Activated T-helper 1 cell treated with anti-CD3 and anti-CD28 coated beads, Interleukin-12 subunit alpha, Interleukin-12 subunit beta, Interleukin-2, Interleukin-4 antibody, amounts not matched to agents 30 ng/mL and 10 ng/mL and 1 ng/mL, durations not matched to agents 14 hours and 24 hours and 36 hours (primary cell): ENCODE measurements around the gene PCDHGC3. TPM values are rescaled to one million over a fixed set of nuclear protein-coding genes. Genes with fewer than 3 reads are reported as not detected.

ENCODE experiments used
- DNase-seq: peaks from one replicate; pipeline ENCODE4 v3.0.0; 2021; ENCODE audit warnings: low spot score
- H3K27ac Mint-ChIP-seq: one replicate; pipeline ENCODE4 v1.8.0; 2021; ENCODE audit warnings: mild to moderate bottlenecking, mixed read lengths
- H3K27me3 Mint-ChIP-seq: one replicate; pipeline ENCODE4 v1.8.0; 2022; ENCODE audit warnings: mild to moderate bottlenecking, moderate library complexity, mixed read lengths; ENCODE audit not compliant: insufficient read depth
- H3K36me3 Mint-ChIP-seq: one replicate; pipeline ENCODE4 v1.8.0; 2021; ENCODE audit warnings: low read depth, mixed read lengths
- H3K4me1 Mint-ChIP-seq: one replicate; pipeline ENCODE4 v1.8.0; 2021; ENCODE audit warnings: low read depth, mixed read lengths
- H3K4me3 Mint-ChIP-seq: one replicate; pipeline ENCODE4 v1.8.0; 2021; ENCODE audit warnings: mild to moderate bottlenecking, moderate library complexity, mixed read lengths
- H3K9me3 Mint-ChIP-seq: one replicate; pipeline ENCODE4 v1.8.0; 2021; ENCODE audit warnings: mixed read lengths
- intact Hi-C: fragments of 100-400 bp; cut with micrococcal nuclease; formaldehyde crosslinking; loops from one replicate; pipeline ENCODE4 v1.15.1; 2024
- total RNA-seq: library from RNA; stranded (reverse); gene quantifications from 2 replicates; pipeline ENCODE4 v1.2.3, GENCODE V29; 2022

PCDHGC3 gene
- total RNA-seq, 1 donor from 2014 or later, result 0.31 TPM

GRCh38 chr5:141513627-141514329 is 38.0 kb downstream of the PCDHGC3 start:
- Mint-ChIP-seq H3K4me1 (peaks cover 37% of the 10 kb centered on the region), H3K4me3 (peak overlapping the region; percentile 87), H3K27me3 (no peaks in the 10 kb centered on the region), H3K36me3 (peaks cover 30% of the 10 kb centered on the region), H3K27ac (peak overlapping the region; percentile 95), H3K9me3 (no peaks in the 10 kb centered on the region)
- DNase-seq, result no peak
- intact Hi-C loops, result loop anchor here (1.0 to 2.0 kb wide), 5 partner anchors 11 to 193 kb away; partner anchors contain the start of genes PCDHGA10, PCDHGA12 and TAF7

GRCh38 chr5:141514330-141515133 is 38.8 kb downstream of the PCDHGC3 start:
- intact Hi-C loops, result loop anchor here (1.0 kb wide), 1 partner anchor 10 kb away; no protein-coding TSS in a partner anchor
- H3K9me3 Mint-ChIP-seq, result no peaks in the 10 kb centered on the region
- peaks cover 37% of the 10 kb centered on the region for H3K36me3 Mint-ChIP-seq
- peaks cover 33% of the 10 kb centered on the region for H3K4me1 Mint-ChIP-seq
- no peak for DNase-seq
- H3K27me3 Mint-ChIP-seq, result no peaks in the 10 kb centered on the region
- peak overlapping the region; percentile 20 for H3K4me3 Mint-ChIP-seq
- peak overlapping the region; percentile 31 for H3K27ac Mint-ChIP-seq

DNA sequence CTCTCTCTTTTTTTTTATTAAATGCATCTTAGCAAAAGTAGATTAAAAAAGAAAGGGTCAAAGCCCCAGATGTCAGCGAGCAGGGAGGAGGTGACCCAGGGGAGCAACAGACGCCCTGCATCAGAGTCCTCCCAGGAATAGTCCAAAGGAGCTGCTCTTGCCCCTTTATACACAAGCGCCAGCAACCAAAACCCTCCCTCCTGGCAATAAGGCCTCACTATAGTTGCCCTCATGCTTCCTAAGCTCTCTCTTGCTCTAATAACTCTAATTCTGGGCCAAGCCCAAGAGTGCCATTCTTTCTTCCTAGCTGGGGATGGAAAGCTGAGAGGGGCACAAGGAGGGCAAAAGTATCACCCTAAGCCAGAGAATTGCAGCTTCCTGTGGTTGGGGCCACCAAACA is 39.4 kb downstream of the PCDHGC3 start:
- peaks cover 42% of the 10 kb centered on the region for H3K36me3 Mint-ChIP-seq
- intact Hi-C loops, result no loop called here

DNA sequence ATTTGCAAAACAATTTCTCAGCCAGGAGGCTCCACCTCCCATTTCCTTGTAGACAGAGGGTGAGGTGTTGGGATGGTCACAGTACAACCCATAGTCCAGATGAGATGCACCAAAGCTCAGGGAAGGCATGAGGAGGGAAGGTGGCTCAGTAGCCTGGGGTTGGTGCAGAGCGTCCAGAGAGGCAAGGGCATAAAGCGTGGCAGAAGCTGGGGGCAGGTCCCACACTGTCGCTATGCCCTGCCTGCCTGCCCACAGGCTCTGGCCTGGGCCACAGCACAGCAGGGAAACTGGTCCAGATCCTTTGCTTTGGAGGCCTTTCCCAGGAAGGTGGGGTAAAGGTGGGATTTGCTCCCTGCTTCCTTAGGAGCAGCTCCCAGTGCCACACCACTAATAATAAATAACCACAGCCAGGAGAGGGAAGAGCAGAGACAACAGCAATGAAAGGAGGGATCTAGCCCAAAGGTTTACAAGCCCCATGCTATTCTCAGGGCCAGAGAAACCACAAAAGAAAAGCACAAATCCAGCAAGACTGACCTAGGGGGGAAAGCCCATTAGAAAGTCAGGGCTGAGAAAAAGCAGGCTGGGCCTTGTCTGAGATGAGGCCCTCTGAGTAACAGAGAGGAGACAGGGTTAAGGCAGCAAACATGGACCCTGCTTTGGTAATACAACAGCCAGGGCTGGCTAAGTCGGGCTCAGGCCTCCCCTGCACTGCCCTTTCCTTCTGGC is 40.3 kb downstream of the PCDHGC3 start:
- H3K4me1 Mint-ChIP-seq, result peaks cover 39% of the 10 kb centered on the region
- H3K36me3 Mint-ChIP-seq, result peaks cover 49% of the 10 kb centered on the region
- intact Hi-C loops, result no loop called here
- peak overlapping the region; percentile 21 for H3K27ac Mint-ChIP-seq
- H3K9me3 Mint-ChIP-seq, result no peaks in the 10 kb centered on the region
- no peak overlapping the region for H3K4me3 Mint-ChIP-seq
- H3K27me3 Mint-ChIP-seq, result no peaks in the 10 kb centered on the region
- DNase-seq, result no peak

More for the DNA sequence above, 39.4 kb downstream of the PCDHGC3 start:
- peak overlapping the region; percentile 67 for H3K27ac Mint-ChIP-seq
- no peak for DNase-seq
- H3K9me3 Mint-ChIP-seq, result no peaks in the 10 kb centered on the region
- no peaks in the 10 kb centered on the region for H3K27me3 Mint-ChIP-seq
- peaks cover 33% of the 10 kb centered on the region for H3K4me1 Mint-ChIP-seq
- H3K4me3 Mint-ChIP-seq, result no peak overlapping the region

- Mint-ChIP-seq H3K4me3 (no peak overlapping the region), H3K27ac (no peak overlapping the region), H3K27me3 (no peaks in the 10 kb centered on the region), H3K36me3 (peaks cover 53% of the 10 kb centered on the region), H3K4me1 (peaks cover 45% of the 10 kb centered on the region), H3K9me3 (no peaks in the 10 kb centered on the region)
- DNase-seq, result no peak
- intact Hi-C loops, result no loop called here
Measured at GRCh38 chr5:141516672-141517025, 40.9 kb downstream of the PCDHGC3 start.

DNA sequence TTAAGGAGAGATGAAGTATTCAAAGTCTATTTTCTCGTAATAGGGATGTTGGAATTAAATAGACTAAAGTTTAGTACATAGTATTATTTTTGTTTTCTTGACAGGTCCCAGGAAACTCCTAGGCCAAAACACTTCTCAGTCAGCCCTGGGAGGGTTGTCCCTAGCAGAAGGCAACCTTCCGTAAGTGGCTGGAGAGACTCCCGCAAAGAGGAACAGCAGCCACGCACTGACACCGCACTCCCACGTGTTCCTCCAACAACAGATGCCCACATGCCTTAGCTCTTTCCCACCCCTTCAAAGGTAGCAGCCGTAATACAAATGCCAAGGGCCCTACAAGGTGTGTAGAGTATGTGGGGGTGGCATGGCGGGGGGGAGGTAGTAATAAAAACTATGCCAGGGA is 41.5 kb downstream of the PCDHGC3 start:
- Mint-ChIP-seq H3K27ac (no peak overlapping the region), H3K9me3 (no peaks in the 10 kb centered on the region), H3K36me3 (peaks cover 57% of the 10 kb centered on the region), H3K4me3 (no peak overlapping the region), H3K27me3 (no peaks in the 10 kb centered on the region), H3K4me1 (peaks cover 50% of the 10 kb centered on the region)
- intact Hi-C loops, result no loop called here
- DNase-seq, result no peak

GRCh38 chr5:141517880-141518617 is 42.3 kb downstream of the PCDHGC3 start:
- peak overlapping the region; percentile 21 for H3K27ac Mint-ChIP-seq
- intact Hi-C loops, result no loop called here
- no peaks in the 10 kb centered on the region for H3K27me3 Mint-ChIP-seq
- H3K4me1 Mint-ChIP-seq, result peaks cover 51% of the 10 kb centered on the region
- no peak overlapping the region for H3K4me3 Mint-ChIP-seq
- no peaks in the 10 kb centered on the region for H3K9me3 Mint-ChIP-seq
- H3K36me3 Mint-ChIP-seq, result peaks cover 56% of the 10 kb centered on the region
- DNase-seq, result no peak

DNA sequence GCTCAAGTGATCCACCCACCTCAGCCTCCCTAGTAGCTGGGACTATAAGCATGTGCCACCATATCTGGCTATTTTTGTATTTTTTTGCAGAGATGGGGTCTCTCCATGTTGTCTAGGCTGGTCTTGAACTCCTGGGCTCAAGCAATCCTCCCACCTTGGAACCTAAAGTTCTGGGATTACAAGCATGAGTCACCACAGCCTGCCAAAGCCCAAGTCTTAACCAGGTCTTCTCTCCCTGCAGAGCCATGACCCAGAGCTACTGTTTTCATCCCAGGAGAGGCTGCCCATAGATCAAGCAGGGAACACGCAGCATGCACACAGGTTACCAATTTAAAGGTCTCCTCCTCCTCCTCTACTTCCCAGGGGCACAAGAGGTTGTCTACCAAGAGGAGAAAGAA is 42.9 kb downstream of the PCDHGC3 start:
- intact Hi-C loops, result no loop called here
- H3K4me3 Mint-ChIP-seq, result no peak overlapping the region
- H3K27ac Mint-ChIP-seq, result no peak overlapping the region
- no peaks in the 10 kb centered on the region for H3K27me3 Mint-ChIP-seq
- no peak for DNase-seq
- H3K36me3 Mint-ChIP-seq, result peaks cover 62% of the 10 kb centered on the region
- no peaks in the 10 kb centered on the region for H3K9me3 Mint-ChIP-seq
- peaks cover 47% of the 10 kb centered on the region for H3K4me1 Mint-ChIP-seq

DNA sequence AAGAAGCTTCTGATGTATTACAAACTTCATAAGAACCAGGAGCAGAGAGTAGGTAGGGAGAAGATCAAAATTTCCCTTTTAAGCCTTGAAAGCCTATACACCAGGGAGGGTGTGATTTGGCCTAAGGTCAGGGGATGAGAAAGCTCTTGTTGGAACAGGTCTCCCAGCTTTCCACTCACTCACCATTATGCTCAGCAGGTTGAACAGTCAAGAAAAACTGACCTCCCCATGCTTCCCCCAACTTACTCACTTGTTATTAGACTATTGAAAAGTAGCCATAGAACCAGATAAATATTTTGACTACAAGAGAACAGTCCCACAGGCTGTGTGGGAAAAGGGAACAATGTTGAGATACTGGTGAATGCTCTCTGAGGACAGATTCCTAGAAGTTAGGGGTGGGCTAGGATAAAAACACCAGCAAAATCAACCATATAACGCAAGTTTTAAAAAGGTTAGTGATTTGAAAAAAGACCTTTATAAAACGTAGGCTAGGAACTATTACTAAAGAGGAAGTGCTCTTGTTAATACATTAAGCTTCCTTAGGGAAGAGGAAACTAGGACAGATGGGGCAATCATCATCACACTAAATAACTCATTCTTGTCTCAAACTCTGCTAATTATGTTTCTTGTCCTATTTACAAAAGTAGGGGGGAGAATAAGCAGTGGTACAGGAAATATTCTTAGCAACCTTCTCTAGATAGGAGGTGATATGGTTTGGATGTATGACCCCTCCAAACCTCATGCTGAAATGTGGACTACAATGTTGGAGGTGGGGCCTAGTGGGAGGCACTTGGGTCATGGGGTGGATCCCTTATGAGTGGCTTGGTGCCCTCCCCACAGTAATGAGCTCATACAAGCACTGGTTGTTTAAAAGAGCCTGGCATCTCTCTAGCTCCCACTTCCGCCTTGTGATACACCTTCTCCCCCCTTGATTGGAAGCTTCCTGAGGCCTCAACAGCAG is 44.1 kb downstream of the PCDHGC3 start:
- peaks cover 70% of the 10 kb centered on the region for H3K36me3 Mint-ChIP-seq
- intact Hi-C loops, result loop anchor here (5.0 kb wide), 1 partner anchor 163 kb away; the partner anchor contains the start of genes PCDHGA4 and PCDHGB2
- H3K9me3 Mint-ChIP-seq, result no peaks in the 10 kb centered on the region
- H3K27me3 Mint-ChIP-seq, result no peaks in the 10 kb centered on the region
- DNase-seq, result no peak
- peaks cover 49% of the 10 kb centered on the region for H3K4me1 Mint-ChIP-seq
- H3K4me3 Mint-ChIP-seq, result no peak overlapping the region
- no peak overlapping the region for H3K27ac Mint-ChIP-seq

- peak overlapping the region; percentile 35 for H3K27ac Mint-ChIP-seq
- no peaks in the 10 kb centered on the region for H3K9me3 Mint-ChIP-seq
- H3K4me3 Mint-ChIP-seq, result no peak overlapping the region
- peaks cover 77% of the 10 kb centered on the region for H3K36me3 Mint-ChIP-seq
- H3K4me1 Mint-ChIP-seq, result peaks cover 42% of the 10 kb centered on the region
- DNase-seq, result no peak
- intact Hi-C loops, result loop anchor here (5.0 kb wide), 1 partner anchor 164 kb away; the partner anchor contains the start of genes PCDHGA4 and PCDHGB2
- no peaks in the 10 kb centered on the region for H3K27me3 Mint-ChIP-seq
Measured at GRCh38 chr5:141521244-141521781, 45.5 kb downstream of the PCDHGC3 start.

DNA sequence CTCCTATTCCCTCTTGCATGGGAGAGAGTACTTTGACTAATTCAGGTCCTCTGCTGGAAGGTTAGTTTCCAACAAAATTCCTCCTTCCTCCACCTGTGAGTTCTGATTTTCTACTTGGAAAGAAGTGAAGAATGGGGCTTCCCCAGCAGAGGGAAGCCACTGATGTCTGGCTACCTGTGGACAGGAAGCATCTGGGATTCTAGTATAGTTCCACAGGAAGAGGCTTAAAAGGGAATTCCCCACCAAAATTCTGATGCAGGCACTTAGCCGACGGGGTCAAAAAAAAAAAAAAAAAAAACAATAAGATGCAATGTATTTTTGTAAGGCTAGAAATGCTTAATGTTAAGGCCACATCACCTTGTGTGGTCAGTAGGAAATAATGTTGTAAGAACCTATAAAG is 46.5 kb downstream of the PCDHGC3 start:
- peak overlapping the region; percentile 24 for H3K27ac Mint-ChIP-seq
- H3K9me3 Mint-ChIP-seq, result no peaks in the 10 kb centered on the region
- H3K4me3 Mint-ChIP-seq, result no peak overlapping the region
- peaks cover 73% of the 10 kb centered on the region for H3K36me3 Mint-ChIP-seq
- no peaks in the 10 kb centered on the region for H3K27me3 Mint-ChIP-seq
- DNase-seq, result no peak
- intact Hi-C loops, result loop anchor here (5.0 kb wide), 1 partner anchor 165 kb away; the partner anchor contains the start of genes PCDHGA4 and PCDHGB2
- H3K4me1 Mint-ChIP-seq, result peaks cover 38% of the 10 kb centered on the region
